NCI-H1436 (cell line): ENCODE data around the gene ZNF701.
"Not testable (repeated sequence)": the region's sequence is repeated elsewhere in the genome, so short reads cannot be mapped to it uniquely, and the experiment has no call there.

ENCODE experiments used
- DNase-seq: peaks from one replicate; lab custom pipeline; 2025; lab: John Stamatoyannopoulos, UW

The ZNF701 gene

GRCh38 chr19:52570000-52570861 is at the start of gene ZNF701:
Gene ZNF701, plus strand, starts transcription at chr19:52570287. Its CDS starts 3,861 bp downstream, at chr19:52574148.
- peak; percentile 94 for DNase-seq

- no peak for DNase-seq
Measured at GRCh38 chr19:52522551-52522950, 47.5 kb upstream of the ZNF701 start.

- no peak for DNase-seq
Measured at GRCh38 chr19:52524086-52524485, 46.0 kb upstream of the ZNF701 start.

- DNase-seq = peak; percentile 95
Measured at GRCh38 chr19:52527134-52527955, 42.7 kb upstream of the ZNF701 start, which contains the start of gene ZNF808. Gene ZNF808, plus strand, starts transcription at chr19:52527668. Its CDS starts 15,617 bp downstream, at chr19:52543285.

GRCh38 chr19:52527956-52528351 is 42.1 kb upstream of the ZNF701 start:
- DNase-seq = no peak

- no peak for DNase-seq
Measured at GRCh38 chr19:52532480-52532879, 37.6 kb upstream of the ZNF701 start.

GRCh38 chr19:52533901-52534300 is 36.2 kb upstream of the ZNF701 start:
- no peak for DNase-seq

GRCh38 chr19:52535385-52535770 is 34.7 kb upstream of the ZNF701 start:
- not testable (repeated sequence) for DNase-seq

- DNase-seq = no peak
Measured at GRCh38 chr19:52535771-52536447, 34.2 kb upstream of the ZNF701 start.

GRCh38 chr19:52536448-52536800 is 33.7 kb upstream of the ZNF701 start:
- no peak for DNase-seq

GRCh38 chr19:52538815-52539214 is 31.3 kb upstream of the ZNF701 start:
- DNase-seq = not testable (repeated sequence)

- DNase-seq = not testable (repeated sequence)
Measured at GRCh38 chr19:52541176-52541575, 28.9 kb upstream of the ZNF701 start.

- no peak for DNase-seq
Measured at GRCh38 chr19:52541608-52542007, 28.5 kb upstream of the ZNF701 start.

GRCh38 chr19:52542541-52542940 is 27.5 kb upstream of the ZNF701 start:
- DNase-seq = not testable (repeated sequence)

GRCh38 chr19:52542984-52543664 is 27.0 kb upstream of the ZNF701 start:
- no peak for DNase-seq

GRCh38 chr19:52554216-52554971 is 15.7 kb upstream of the ZNF701 start:
- DNase-seq = no peak

GRCh38 chr19:52557231-52557995 is 12.7 kb upstream of the ZNF701 start:
- no peak for DNase-seq

- DNase-seq = not testable (repeated sequence)
Measured at GRCh38 chr19:52558732-52559445, 11.2 kb upstream of the ZNF701 start.

- DNase-seq = not testable (repeated sequence)
Measured at GRCh38 chr19:52561611-52562010, 8.5 kb upstream of the ZNF701 start.

- no peak for DNase-seq
Measured at GRCh38 chr19:52566121-52566520, 4.0 kb upstream of the ZNF701 start.
